Measurements from ENCODE around the gene CERS6. TPM values are rescaled to one million over a fixed set of nuclear protein-coding genes. Genes with fewer than 3 reads are reported as not detected.

CERS6 gene
- total and polyA plus RNA-seq, 12 donors, result 5.0 to 110 (median 29.6) TPM

DNA sequence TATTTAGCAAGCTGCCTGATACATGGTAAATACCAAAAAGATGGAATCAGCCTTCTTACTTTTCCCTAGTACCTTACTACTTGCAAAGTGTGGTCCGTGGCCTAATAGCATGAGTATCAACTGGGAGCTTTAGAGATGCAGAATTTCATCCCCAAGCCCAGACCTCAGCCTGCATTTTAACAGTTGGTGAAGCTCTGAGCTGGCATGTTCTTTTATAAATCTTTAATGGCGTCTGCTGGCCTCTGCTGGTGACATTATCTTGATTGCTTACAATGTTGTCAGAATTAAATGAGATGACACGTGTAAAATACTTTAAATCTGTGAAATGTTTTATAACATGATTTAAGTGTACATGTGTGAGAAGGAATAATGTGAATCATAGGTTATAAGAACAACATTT is 231.2 kb downstream of the CERS6 start:
- H3K27ac ChIP-seq, result no peak overlapping the region
- H3K36me3 ChIP-seq (replicated peaks in 1 of 2), result no peaks in the 10 kb centered on the region
- H3K4me3 ChIP-seq, result no peak overlapping the region
- no peaks in the 10 kb centered on the region for H3K9me3 ChIP-seq (replicated peaks in 1 of 3)
- no peaks in the 10 kb centered on the region for H3K4me1 ChIP-seq (replicated peaks in 1 of 2)
- DNase-seq, result peak in 4 of 7 donors; percentile 20 to 58 (median 26)
- TF ChIP-seq, protein P1, sequence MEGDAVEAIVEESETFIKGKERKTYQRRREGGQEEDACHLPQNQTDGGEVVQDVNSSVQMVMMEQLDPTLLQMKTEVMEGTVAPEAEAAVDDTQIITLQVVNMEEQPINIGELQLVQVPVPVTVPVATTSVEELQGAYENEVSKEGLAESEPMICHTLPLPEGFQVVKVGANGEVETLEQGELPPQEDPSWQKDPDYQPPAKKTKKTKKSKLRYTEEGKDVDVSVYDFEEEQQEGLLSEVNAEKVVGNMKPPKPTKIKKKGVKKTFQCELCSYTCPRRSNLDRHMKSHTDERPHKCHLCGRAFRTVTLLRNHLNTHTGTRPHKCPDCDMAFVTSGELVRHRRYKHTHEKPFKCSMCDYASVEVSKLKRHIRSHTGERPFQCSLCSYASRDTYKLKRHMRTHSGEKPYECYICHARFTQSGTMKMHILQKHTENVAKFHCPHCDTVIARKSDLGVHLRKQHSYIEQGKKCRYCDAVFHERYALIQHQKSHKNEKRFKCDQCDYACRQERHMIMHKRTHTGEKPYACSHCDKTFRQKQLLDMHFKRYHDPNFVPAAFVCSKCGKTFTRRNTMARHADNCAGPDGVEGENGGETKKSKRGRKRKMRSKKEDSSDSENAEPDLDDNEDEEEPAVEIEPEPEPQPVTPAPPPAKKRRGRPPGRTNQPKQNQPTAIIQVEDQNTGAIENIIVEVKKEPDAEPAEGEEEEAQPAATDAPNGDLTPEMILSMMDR (IDR thresholded peaks at IDR 0.05), result peak in 4 of 6 experiments; percentile 25 to 45 (median 32)
- no peak for TF ChIP-seq POLR2A (IDR thresholded peaks at IDR 0.05)
- WGBS, 4 donors, result 59 to 72% (median 64%) methylated on average over 3 of the region's 3 CpGs
- H3K27me3 ChIP-seq, result no peaks in the 10 kb centered on the region
- intact Hi-C loops (cut with DNase I), result loop anchor here in 1 of 2 donors (5.0 kb wide), 1 partner anchor 340 kb away; no protein-coding TSS in a partner anchor

DNA sequence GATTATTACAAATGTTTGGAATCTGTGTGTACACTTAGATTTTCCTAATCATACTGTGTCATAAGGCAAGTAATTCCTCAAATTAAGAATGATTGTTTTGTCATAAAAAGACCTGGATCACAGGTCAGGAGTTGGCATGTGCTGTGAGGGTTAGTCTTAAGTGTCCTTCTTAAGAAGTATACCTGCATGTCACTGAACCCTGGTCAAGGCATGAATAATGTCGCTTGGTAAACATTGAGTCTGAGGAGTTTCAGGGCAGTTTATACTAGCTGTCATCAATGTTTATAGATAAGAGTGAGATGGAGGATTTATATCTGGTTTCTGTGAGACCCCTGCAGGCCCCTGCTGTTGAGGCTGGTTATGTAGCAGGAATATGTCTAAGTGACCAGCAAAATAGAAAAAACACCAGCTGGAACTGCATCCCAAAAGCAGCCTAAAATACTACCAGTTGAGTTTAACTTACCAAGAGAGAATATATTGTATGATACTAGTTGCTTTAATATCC is 234.4 kb downstream of the CERS6 start:
- Histone ChIP-seq H3K4me3 (no peak overlapping the region), H3K4me1 (replicated peaks in 1 of 2) (peaks cover 5 to 8% of the 10 kb centered on the region in 2 donors), H3K27ac (no peak overlapping the region), H3K36me3 (replicated peaks in 1 of 2) (no peaks in the 10 kb centered on the region), H3K27me3 (no peaks in the 10 kb centered on the region), H3K9me3 (replicated peaks in 1 of 3) (no peaks in the 10 kb centered on the region)
- 87 to 100% (median 93%) methylated on average over 1 of the region's 1 CpG for WGBS, 4 donors
- no peak for DNase-seq
- intact Hi-C loops (cut with DNase I), result no loop called here
- TF ChIP-seq POLR2A (IDR thresholded peaks at IDR 0.05), result no peak
- TF ChIP-seq, protein P1 (IDR thresholded peaks at IDR 0.05), result no peak

DNA sequence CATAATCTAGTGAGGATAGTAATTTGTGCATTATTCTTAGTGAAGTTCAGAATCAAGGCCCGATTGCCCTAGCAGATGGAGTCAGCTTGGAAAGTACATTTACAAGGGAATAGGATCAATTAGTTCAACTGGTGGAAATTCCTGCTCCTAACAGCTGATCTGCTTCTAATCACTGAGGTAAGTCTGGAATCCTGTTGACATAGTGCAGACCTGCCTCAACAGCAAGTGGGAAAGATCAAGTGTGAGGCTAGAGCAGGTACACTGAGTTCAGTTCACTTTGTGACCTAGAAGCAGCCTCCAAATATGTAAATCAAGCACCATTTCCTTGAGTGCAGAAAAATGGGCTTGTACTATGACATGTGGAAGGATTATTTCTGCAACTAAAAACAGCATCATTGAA is 235.1 kb downstream of the CERS6 start:
- peaks cover 5 to 8% of the 10 kb centered on the region in 2 donors for H3K4me1 ChIP-seq (replicated peaks in 1 of 2)
- TF ChIP-seq, protein P1 (IDR thresholded peaks at IDR 0.05), result no peak
- no peak for TF ChIP-seq POLR2A (IDR thresholded peaks at IDR 0.05)
- intact Hi-C loops (cut with DNase I), result no loop called here
- no peaks in the 10 kb centered on the region for H3K36me3 ChIP-seq (replicated peaks in 1 of 2)
- H3K27ac ChIP-seq, result no peak overlapping the region
- H3K4me3 ChIP-seq, result no peak overlapping the region
- H3K27me3 ChIP-seq, result no peaks in the 10 kb centered on the region
- H3K9me3 ChIP-seq (replicated peaks in 1 of 3), result no peaks in the 10 kb centered on the region
- DNase-seq, result no peak
- 76 to 100% (median 89%) methylated on average over 1 of the region's 1 CpG for WGBS, 4 donors

DNA sequence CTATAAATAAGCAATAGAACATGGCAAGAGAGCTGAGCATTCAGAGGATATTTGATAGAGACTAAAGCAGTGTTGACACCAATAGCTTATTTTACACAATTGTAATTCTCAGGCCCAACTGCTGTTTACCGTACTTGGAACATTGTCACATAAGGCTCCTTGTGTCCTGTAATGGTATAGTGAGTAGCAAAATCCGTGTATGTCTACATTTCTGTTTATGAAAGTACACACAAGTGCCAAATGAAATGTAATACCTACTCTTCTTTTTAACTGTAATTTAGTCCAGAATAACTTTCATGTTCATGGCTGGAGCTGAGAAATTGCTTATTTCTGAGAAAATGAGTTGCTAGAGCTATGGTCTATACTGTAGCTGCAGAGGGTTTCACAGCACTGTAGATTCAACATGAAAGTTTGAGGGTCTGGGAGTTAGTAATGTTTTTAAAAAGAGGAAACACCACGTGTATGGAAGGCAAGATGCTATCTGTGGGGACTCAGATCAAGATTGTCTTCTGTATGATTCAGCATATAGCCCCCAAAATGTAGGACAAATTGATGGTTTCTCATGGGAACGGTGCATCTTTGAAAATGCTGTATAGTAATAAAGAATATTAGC is 236.2 kb downstream of the CERS6 start:
- Histone ChIP-seq H3K4me3 (no peak overlapping the region), H3K36me3 (replicated peaks in 1 of 2) (no peaks in the 10 kb centered on the region), H3K27me3 (no peaks in the 10 kb centered on the region), H3K27ac (no peak overlapping the region), H3K9me3 (replicated peaks in 1 of 3) (no peaks in the 10 kb centered on the region), H3K4me1 (replicated peaks in 1 of 2) (peaks cover 5 to 8% of the 10 kb centered on the region in 2 donors)
- TF ChIP-seq, protein P1 (IDR thresholded peaks at IDR 0.05), result no peak
- TF ChIP-seq POLR2A (IDR thresholded peaks at IDR 0.05), result no peak
- DNase-seq, result no peak
- intact Hi-C loops (cut with DNase I), result no loop called here
- WGBS, 4 donors, result 83 to 96% (median 85%) methylated on average over 4 of the region's 4 CpGs
